GM19023 (cell line): ENCODE measurements around the gene GIPC1.
"Not testable (repeated sequence)": the region's sequence is repeated elsewhere in the genome, so short reads cannot be mapped to it uniquely, and the experiment has no call there.

Experiments
- ATAC-seq: cut with Tn5 transposase; IDR thresholded peaks from one replicate; pipeline ENCODE4 v1.9.1; 2021; ENCODE audit warnings: mild to moderate bottlenecking, moderate library complexity; ENCODE audit not compliant: unreplicated experiment

Gene GIPC1

GRCh38 chr19:14473073-14473977 lies 22.6 kb downstream of the GIPC1 start:
- no peak for ATAC-seq

GRCh38 chr19:14472202-14472938 lies 23.6 kb downstream of the GIPC1 start:
- ATAC-seq, result no peak

- ATAC-seq, result no peak
Observed at GRCh38 chr19:14471436-14472187, 24.3 kb downstream of the GIPC1 start.

GRCh38 chr19:14470031-14470876 lies 25.7 kb downstream of the GIPC1 start:
- no peak for ATAC-seq

GRCh38 chr19:14467816-14468215 lies 28.1 kb downstream of the GIPC1 start:
- ATAC-seq, result no peak

- no peak for ATAC-seq
Observed at GRCh38 chr19:14467391-14467790, 28.5 kb downstream of the GIPC1 start.

GRCh38 chr19:14463747-14464146 lies 32.2 kb downstream of the GIPC1 start:
- no peak for ATAC-seq

- ATAC-seq, result not testable (repeated sequence)
Observed at GRCh38 chr19:14462401-14462800, 33.5 kb downstream of the GIPC1 start.

GRCh38 chr19:14460935-14461334 lies 35.0 kb downstream of the GIPC1 start:
- ATAC-seq, result no peak

- no peak for ATAC-seq
Observed at GRCh38 chr19:14459703-14460102, 36.2 kb downstream of the GIPC1 start.

- not testable (repeated sequence) for ATAC-seq
Observed at GRCh38 chr19:14452303-14452702, 43.6 kb downstream of the GIPC1 start.

- no peak for ATAC-seq
Observed at GRCh38 chr19:14450876-14451275, 45.1 kb downstream of the GIPC1 start.

- no peak for ATAC-seq
Observed at GRCh38 chr19:14450168-14450874, 45.6 kb downstream of the GIPC1 start.

GRCh38 chr19:14449321-14449720 lies 46.6 kb downstream of the GIPC1 start:
- no peak for ATAC-seq

GRCh38 chr19:14446336-14447036 lies 49.4 kb downstream of the GIPC1 start:
- ATAC-seq, result no peak

- ATAC-seq, result no peak
Observed at GRCh38 chr19:14443632-14444216, 52.2 kb downstream of the GIPC1 start.

- no peak for ATAC-seq
Observed at GRCh38 chr19:14442891-14443631, 52.9 kb downstream of the GIPC1 start.
